ENCODE measurements around the gene CASP14.

DNA sequence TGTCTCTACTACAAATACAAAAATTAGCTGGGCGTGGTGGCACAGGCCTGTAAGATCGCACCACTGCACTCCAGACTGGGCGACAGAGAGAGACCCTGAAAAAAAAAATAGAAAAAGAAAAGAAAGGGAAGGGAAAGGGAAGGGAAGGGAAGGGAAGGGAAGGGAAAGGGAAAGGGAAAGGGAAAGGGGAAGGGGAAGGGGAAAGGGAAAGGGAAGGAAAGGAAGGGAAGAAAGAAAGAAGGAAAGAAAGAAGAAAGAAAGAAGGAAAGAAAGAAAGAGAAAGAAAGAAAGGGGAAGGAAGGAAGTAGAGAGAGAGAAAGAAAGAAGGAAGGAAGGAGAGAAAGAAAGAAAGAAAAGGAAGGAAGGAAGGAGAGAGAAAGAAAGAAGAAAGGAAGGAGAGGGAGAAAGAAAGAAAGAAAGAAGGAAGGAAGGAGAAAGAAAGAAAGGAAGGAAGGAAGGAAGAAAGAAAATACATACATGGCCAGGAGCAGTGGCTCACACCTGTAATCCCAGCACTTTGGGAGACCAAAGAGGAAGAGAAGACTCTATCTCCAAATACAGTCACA lies 49.8 kb downstream of the CASP14 start:
- no peak for TF ChIP-seq CHD4 (IDR thresholded peaks at IDR 0.05; ENCODE audit: borderline replicate concordance)
- TF ChIP-seq, protein P1, sequence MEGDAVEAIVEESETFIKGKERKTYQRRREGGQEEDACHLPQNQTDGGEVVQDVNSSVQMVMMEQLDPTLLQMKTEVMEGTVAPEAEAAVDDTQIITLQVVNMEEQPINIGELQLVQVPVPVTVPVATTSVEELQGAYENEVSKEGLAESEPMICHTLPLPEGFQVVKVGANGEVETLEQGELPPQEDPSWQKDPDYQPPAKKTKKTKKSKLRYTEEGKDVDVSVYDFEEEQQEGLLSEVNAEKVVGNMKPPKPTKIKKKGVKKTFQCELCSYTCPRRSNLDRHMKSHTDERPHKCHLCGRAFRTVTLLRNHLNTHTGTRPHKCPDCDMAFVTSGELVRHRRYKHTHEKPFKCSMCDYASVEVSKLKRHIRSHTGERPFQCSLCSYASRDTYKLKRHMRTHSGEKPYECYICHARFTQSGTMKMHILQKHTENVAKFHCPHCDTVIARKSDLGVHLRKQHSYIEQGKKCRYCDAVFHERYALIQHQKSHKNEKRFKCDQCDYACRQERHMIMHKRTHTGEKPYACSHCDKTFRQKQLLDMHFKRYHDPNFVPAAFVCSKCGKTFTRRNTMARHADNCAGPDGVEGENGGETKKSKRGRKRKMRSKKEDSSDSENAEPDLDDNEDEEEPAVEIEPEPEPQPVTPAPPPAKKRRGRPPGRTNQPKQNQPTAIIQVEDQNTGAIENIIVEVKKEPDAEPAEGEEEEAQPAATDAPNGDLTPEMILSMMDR (IDR thresholded peaks at IDR 0.05): no peak
- TF ChIP-seq, protein P2, sequence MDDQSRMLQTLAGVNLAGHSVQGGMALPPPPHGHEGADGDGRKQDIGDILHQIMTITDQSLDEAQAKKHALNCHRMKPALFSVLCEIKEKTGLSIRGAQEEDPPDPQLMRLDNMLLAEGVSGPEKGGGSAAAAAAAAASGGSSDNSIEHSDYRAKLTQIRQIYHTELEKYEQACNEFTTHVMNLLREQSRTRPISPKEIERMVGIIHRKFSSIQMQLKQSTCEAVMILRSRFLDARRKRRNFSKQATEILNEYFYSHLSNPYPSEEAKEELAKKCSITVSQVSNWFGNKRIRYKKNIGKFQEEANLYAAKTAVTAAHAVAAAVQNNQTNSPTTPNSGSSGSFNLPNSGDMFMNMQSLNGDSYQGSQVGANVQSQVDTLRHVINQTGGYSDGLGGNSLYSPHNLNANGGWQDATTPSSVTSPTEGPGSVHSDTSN (IDR thresholded peaks at IDR 0.05): no peak
- TF ChIP-seq POLR2A (IDR thresholded peaks at IDR 0.05; ENCODE audit: low read length): no peak
- TF ChIP-seq CEBPB (IDR thresholded peaks at IDR 0.05): no peak
- TF ChIP-seq KDM1A (IDR thresholded peaks at IDR 0.05; ENCODE audit: low read depth): no peak
- no peak for TF ChIP-seq SREBF2 (IDR thresholded peaks at IDR 0.05)
- TF ChIP-seq RAD21 (conservative IDR thresholded peaks at IDR 0.05 in 1 of 2, IDR thresholded peaks at IDR 0.05 in 1 of 2): no peak
- TF ChIP-seq JUN (IDR thresholded peaks at IDR 0.05): no peak
- no peak for TF ChIP-seq TFCP2L1 (CRISPR knock-in tag; IDR thresholded peaks at IDR 0.05)
- TF ChIP-seq EP300 (IDR thresholded peaks at IDR 0.05): no peak
- no peak for TF ChIP-seq MAZ (IDR thresholded peaks at IDR 0.05; ENCODE audit: borderline replicate concordance, low read depth, low read length)
- no peak for TF ChIP-seq PHF8 (IDR thresholded peaks at IDR 0.05; ENCODE audit: borderline replicate concordance, low read depth)

All from A549 (cell line).